Fibroblast of the conjunctiva (primary cell): ENCODE results near the gene TMIE.
A peak's percentile ranks its signal among the peaks of the same experiment; 100 is the strongest.
"Not testable (repeated sequence)": the region's sequence is repeated elsewhere in the genome, so short reads cannot be mapped to it uniquely, and the experiment has no call there.

Experiments
- DNase-seq: peaks from one replicate; pipeline ENCODE4 v3.0.0-alpha.2; 2010; ENCODE audit warnings: low read depth

Gene TMIE

GRCh38 chr3:46685446-46685845 lies 15.7 kb upstream of the TMIE start:
- no peak for DNase-seq

- DNase-seq: no peak
Observed at GRCh38 chr3:46690798-46691197, 10.4 kb upstream of the TMIE start.

GRCh38 chr3:46692566-46692990 lies 8.6 kb upstream of the TMIE start:
- DNase-seq: no peak

GRCh38 chr3:46693038-46693891 lies 7.9 kb upstream of the TMIE start, which contains the start of gene ALS2CL:
TSS of gene ALS2CL (minus strand) at chr3:46693679. CDS start at chr3:46689440, 4,239 bp downstream.
- DNase-seq: no peak

- DNase-seq: no peak
Observed at GRCh38 chr3:46693892-46694226, 7.3 kb upstream of the TMIE start.

GRCh38 chr3:46694520-46694919 lies 6.7 kb upstream of the TMIE start:
- no peak for DNase-seq

- no peak for DNase-seq
Observed at GRCh38 chr3:46695177-46695961, 5.8 kb upstream of the TMIE start.

GRCh38 chr3:46695962-46696894 lies 5.0 kb upstream of the TMIE start:
- DNase-seq: no peak

- no peak for DNase-seq
Observed at GRCh38 chr3:46699676-46700523, 1.3 kb upstream of the TMIE start.

GRCh38 chr3:46700772-46701171 lies 420 bp upstream of the TMIE start:
- no peak for DNase-seq

GRCh38 chr3:46702246-46703012 lies 1.2 kb downstream of the TMIE start:
- DNase-seq: no peak

- no peak for DNase-seq
Observed at GRCh38 chr3:46703013-46703520, 1.9 kb downstream of the TMIE start.

GRCh38 chr3:46704346-46704745 lies 3.2 kb downstream of the TMIE start:
- DNase-seq: not testable (repeated sequence)

GRCh38 chr3:46705022-46705530 lies 3.9 kb downstream of the TMIE start:
- peak; percentile 55 for DNase-seq

GRCh38 chr3:46705751-46706552 lies 4.8 kb downstream of the TMIE start:
- peak; percentile 29 for DNase-seq

GRCh38 chr3:46706771-46707582 lies 5.8 kb downstream of the TMIE start:
- no peak for DNase-seq

GRCh38 chr3:46707601-46708011 lies 6.4 kb downstream of the TMIE start:
- DNase-seq: no peak
